Measurements from ENCODE around the gene DIPK1A.

The DIPK1A gene

GRCh38 chr1:92956254-92957029, 4.8 kb downstream of the DIPK1A start:
- DNase-seq (ENCODE audit: extremely low read depth in 1 of 2, low read depth in 1 of 2) = no peak

DNA sequence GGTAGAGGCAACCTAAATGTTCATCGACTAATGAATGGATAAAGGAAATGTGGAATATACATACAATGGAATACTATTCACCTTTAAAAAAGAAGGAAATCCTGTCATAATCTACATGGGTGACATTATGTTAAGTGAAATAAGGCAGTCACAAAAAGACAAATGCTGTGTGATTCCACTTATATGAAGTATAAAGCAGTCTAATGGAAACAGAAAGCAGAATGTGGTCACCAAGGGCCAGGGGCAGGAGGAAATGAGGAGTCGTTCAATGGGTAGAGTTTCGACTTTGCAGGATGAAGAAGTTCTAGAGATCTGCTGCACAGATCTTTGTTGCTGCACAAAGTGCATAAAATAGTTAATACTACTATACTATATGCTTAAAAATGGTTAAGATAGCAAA, 7.8 kb downstream of the DIPK1A start:
- DNase-seq (ENCODE audit: extremely low read depth in 1 of 2, low read depth in 1 of 2) = no peak

- DNase-seq (ENCODE audit: extremely low read depth in 1 of 2, low read depth in 1 of 2) = no peak
Measured at GRCh38 chr1:92952714-92953113, 8.5 kb downstream of the DIPK1A start.

DNA sequence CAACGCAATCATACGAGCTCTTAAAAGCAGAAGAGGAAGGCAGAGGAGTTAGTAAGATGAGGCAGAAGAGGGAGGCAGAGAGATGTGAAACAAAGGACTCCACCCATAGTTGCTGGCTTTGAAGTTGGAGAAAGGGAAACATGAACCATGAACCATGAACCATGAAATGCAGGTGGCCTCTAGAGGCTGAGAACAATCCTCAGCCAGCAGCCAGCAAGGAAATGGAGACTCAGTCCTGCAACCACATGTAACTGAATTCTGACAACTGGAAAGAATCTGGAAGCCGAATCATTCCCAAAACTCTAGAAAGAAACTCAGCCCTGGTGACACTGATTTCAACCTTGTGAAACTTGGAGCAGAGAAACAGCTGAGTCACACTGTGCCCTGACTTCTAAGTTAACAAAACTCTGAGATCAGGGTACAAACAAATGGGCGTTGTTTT, 10.1 kb downstream of the DIPK1A start:
- DNase-seq (ENCODE audit: extremely low read depth in 1 of 2, low read depth in 1 of 2) = no peak

DNA sequence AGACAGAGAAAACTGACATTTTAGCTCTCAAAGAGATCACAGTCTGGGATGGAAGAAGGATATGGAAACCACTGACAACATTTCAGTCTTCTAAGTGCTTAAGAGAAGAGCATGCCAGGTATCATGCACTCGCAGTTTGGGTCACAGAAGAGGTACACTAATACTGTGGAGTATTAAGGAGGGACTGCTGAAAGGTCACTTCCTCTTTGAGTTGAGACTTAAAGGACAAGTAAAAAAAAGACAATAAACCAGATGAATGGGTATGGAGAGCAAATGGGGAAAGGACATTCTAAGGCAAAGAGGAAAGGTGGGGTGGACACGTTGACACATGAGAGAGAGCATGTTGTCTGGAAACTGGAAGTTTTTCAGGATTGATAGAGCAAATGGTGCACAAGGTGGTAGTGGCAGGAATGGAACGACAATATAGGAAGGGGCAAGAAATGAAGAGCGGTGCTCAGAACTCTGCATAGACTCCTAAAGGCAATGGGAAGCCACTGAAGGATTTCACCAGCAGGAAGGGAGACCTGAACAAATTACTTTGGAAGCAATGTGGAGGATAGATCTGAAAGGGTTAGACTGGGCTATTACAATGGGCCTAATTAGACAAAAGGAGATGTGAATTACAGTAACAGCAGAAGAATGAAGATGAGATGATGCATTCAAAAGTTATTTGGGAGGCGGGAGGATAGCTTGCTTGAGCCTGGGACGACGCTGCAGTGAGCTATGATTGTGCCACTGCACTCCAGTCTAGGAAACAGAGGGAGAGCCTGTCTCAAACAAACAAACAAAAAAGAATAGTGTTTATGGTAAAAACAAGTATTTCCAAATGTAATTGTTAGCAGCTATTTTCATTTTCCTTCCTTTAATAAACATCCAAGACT, 11.1 kb downstream of the DIPK1A start:
- no peak for DNase-seq (ENCODE audit: extremely low read depth in 1 of 2, low read depth in 1 of 2)

- no peak for DNase-seq (ENCODE audit: extremely low read depth in 1 of 2, low read depth in 1 of 2)
Measured at GRCh38 chr1:92948071-92948470, 13.2 kb downstream of the DIPK1A start.

GRCh38 chr1:92945748-92946270, 15.5 kb downstream of the DIPK1A start:
- no peak for DNase-seq (ENCODE audit: extremely low read depth in 1 of 2, low read depth in 1 of 2)

- DNase-seq (ENCODE audit: extremely low read depth in 1 of 2, low read depth in 1 of 2) = no peak
Measured at GRCh38 chr1:92944901-92945747, 16.1 kb downstream of the DIPK1A start.

DNA sequence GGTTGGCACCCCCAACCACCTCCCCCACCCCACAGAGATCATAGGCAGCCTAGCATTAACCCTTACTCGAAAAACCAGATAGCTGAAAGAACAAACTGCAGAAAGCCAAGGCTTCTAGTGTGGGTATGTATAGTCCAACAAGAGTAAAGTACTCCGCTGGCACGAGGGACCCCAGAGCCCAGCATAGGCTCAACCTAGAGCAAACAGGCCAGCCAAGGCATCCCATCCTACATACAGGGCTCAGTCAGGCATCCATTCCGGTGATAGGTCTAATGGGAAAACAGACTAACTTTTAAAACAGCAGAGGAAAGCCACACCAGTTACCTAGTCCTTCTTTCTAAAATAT, 17.8 kb downstream of the DIPK1A start:
- no peak for DNase-seq (ENCODE audit: extremely low read depth in 1 of 2, low read depth in 1 of 2)

GRCh38 chr1:92940541-92940940, 20.7 kb downstream of the DIPK1A start:
- DNase-seq (ENCODE audit: extremely low read depth in 1 of 2, low read depth in 1 of 2) = no peak

GRCh38 chr1:92937731-92938130, 23.5 kb downstream of the DIPK1A start:
- DNase-seq (ENCODE audit: extremely low read depth in 1 of 2, low read depth in 1 of 2) = no peak

- DNase-seq (ENCODE audit: extremely low read depth in 1 of 2, low read depth in 1 of 2) = no peak
Measured at GRCh38 chr1:92936865-92937264, 24.4 kb downstream of the DIPK1A start.

GRCh38 chr1:92934395-92935378, 26.6 kb downstream of the DIPK1A start:
- DNase-seq (ENCODE audit: extremely low read depth in 1 of 2, low read depth in 1 of 2) = no peak

DNA sequence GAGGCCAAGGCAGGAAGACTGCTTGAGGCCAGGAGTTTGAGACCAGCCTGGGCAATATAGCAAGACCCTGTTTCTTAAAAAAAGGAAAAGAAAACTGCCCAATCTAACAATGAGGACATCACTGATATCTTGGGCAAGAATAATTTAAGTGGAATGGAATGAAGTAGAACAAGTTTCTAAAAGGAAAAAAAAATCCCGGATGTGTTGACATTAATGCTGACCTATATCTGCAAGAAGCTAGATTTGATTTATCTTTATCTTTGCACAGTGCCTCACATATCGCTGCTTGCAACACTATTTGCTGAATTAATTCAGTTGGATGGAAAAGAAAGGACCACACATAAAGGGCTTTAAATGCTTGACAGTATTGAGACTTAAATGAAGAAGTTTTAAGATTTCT, 27.8 kb downstream of the DIPK1A start:
- no peak for DNase-seq (ENCODE audit: extremely low read depth in 1 of 2, low read depth in 1 of 2)

GRCh38 chr1:92931691-92932090, 29.6 kb downstream of the DIPK1A start:
- DNase-seq (ENCODE audit: extremely low read depth in 1 of 2, low read depth in 1 of 2) = no peak

DNA sequence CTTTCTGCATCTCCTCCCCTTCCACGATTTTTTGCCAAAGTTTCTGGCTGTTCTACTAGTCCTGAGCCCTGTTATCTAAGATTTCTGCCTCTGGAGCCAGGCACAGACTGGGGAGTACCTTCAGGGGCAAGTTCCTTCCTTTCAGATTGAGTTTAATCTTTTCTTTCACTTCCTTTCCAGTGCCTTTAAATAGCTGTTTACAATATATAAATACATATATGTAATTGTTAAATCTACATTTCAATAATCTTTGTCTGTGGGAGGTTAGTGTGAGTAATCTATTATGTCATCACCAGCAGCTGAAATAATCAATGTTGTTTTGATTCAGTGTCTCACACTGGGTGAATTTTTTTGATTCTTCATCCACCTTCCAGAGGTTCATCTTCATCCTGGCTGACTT, 31.8 kb downstream of the DIPK1A start:
- DNase-seq (ENCODE audit: extremely low read depth in 1 of 2, low read depth in 1 of 2) = no peak

GRCh38 chr1:92927870-92928269, 33.4 kb downstream of the DIPK1A start:
- no peak for DNase-seq (ENCODE audit: extremely low read depth in 1 of 2, low read depth in 1 of 2)

- no peak for DNase-seq (ENCODE audit: extremely low read depth in 1 of 2, low read depth in 1 of 2)
Measured at GRCh38 chr1:92926873-92927272, 34.4 kb downstream of the DIPK1A start.

DNA sequence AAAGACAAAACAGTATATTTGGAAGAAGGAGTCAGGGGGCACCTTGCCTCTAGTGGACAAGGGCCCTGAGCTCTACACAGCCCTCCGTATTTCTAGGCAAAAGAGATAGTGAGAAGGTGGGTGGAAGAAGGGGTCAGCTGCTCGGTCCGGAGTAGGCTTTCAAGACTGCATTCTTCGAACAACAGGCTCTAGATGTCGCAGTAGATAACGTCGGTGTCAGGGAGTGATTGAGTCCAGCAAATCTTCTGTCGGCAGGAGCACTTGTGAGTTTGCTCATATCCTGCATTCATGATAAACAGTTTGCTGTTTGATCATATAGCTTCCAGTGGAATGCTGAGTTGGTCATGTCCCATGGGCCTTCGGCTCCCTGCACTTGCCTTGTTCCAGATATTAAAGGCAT, 36.8 kb downstream of the DIPK1A start:
- DNase-seq (ENCODE audit: extremely low read depth in 1 of 2, low read depth in 1 of 2) = no peak

GRCh38 chr1:92923664-92924063, 37.6 kb downstream of the DIPK1A start:
- DNase-seq (ENCODE audit: extremely low read depth in 1 of 2, low read depth in 1 of 2) = no peak

Data from activated CD8-positive, alpha-beta memory T cell treated with anti-CD3 and anti-CD28 coated beads for 1 hour (primary cell).